ENCODE measurements around the gene AGBL1.

- no peak for TF ChIP-seq CTCF (IDR thresholded peaks at IDR 0.05)
- no peak for TF ChIP-seq POLR2A (IDR thresholded peaks at IDR 0.05)
Measured at GRCh38 chr15:86432861-86433260, 353.2 kb downstream of the AGBL1 start.
